GM18870 (cell line): Measurements from ENCODE around the gene HSPA14.
"Not testable (repeated sequence)": the region's sequence is repeated elsewhere in the genome, so short reads cannot be mapped to it uniquely, and the experiment has no call there.

Experiments
- ATAC-seq: cut with Tn5 transposase; IDR thresholded peaks from one replicate; pipeline ENCODE4 v1.9.1; 2021; ENCODE audit warnings: moderate library complexity; ENCODE audit not compliant: unreplicated experiment

HSPA14 gene

GRCh38 chr10:14837003-14837756, 926 bp upstream of the HSPA14 start:
- ATAC-seq = no peak

GRCh38 chr10:14838582-14839304, 637 bp downstream of the HSPA14 start:
- no peak for ATAC-seq

- ATAC-seq = no peak
Observed at GRCh38 chr10:14839305-14839695, 1.2 kb downstream of the HSPA14 start.

GRCh38 chr10:14840178-14840577, 2.1 kb downstream of the HSPA14 start:
- no peak for ATAC-seq

- ATAC-seq = no peak
Observed at GRCh38 chr10:14843327-14843988, 5.4 kb downstream of the HSPA14 start.

GRCh38 chr10:14844948-14845347, 6.8 kb downstream of the HSPA14 start:
- no peak for ATAC-seq

GRCh38 chr10:14852236-14852635, 14.1 kb downstream of the HSPA14 start:
- ATAC-seq = no peak

- ATAC-seq = no peak
Observed at GRCh38 chr10:14855453-14855852, 17.3 kb downstream of the HSPA14 start.

- ATAC-seq = no peak
Observed at GRCh38 chr10:14858338-14858960, 20.3 kb downstream of the HSPA14 start.

- ATAC-seq = no peak
Observed at GRCh38 chr10:14859043-14859442, 20.9 kb downstream of the HSPA14 start.

GRCh38 chr10:14859775-14860174, 21.7 kb downstream of the HSPA14 start:
- no peak for ATAC-seq

GRCh38 chr10:14860791-14861190, 22.7 kb downstream of the HSPA14 start:
- ATAC-seq = no peak

GRCh38 chr10:14864466-14864865, 26.4 kb downstream of the HSPA14 start:
- ATAC-seq = not testable (repeated sequence)

GRCh38 chr10:14864871-14865270, 26.8 kb downstream of the HSPA14 start:
- ATAC-seq = not testable (repeated sequence)

- peak; percentile 40 for ATAC-seq
Observed at GRCh38 chr10:14873090-14873760, 35.1 kb downstream of the HSPA14 start.

GRCh38 chr10:14875941-14876340, 37.8 kb downstream of the HSPA14 start:
- ATAC-seq = no peak

- ATAC-seq = no peak
Observed at GRCh38 chr10:14876764-14877163, 38.7 kb downstream of the HSPA14 start.

- ATAC-seq = peak; percentile 84
Observed at GRCh38 chr10:14878266-14879123, 40.4 kb downstream of the HSPA14 start, which contains the start of gene SUV39H2. TSS of gene SUV39H2 (plus strand) at chr10:14878866. CDS start at chr10:14878889, 23 bp downstream.

GRCh38 chr10:14879124-14879927, 41.2 kb downstream of the HSPA14 start:
- no peak for ATAC-seq
